Muscle of arm (tissue), 12 donors: Measurements from ENCODE around the gene PRKG1. TPM values are rescaled to one million over a fixed set of nuclear protein-coding genes. Genes with fewer than 3 reads are reported as not detected.
"Not testable (repeated sequence)": the region's sequence is repeated elsewhere in the genome, so short reads cannot be mapped to it uniquely, and the experiment has no call there.

Source experiments
- DNase-seq: peaks from one replicate; pipeline ENCODE4 v3.0.0-alpha.2; 2013
- polyA plus RNA-seq, 12 donors: library from polyadenylated mRNA; unstranded; fragments of 120-200 nt; gene quantifications; one replicate each; pipeline ENCODE4 v1.2.1, GENCODE V29; 2013; ENCODE audit not compliant: insufficient read length in 12 of 12

Gene PRKG1
- polyA plus RNA-seq, 12 donors, result 26.8 to 335 (median 50.4) TPM

DNA sequence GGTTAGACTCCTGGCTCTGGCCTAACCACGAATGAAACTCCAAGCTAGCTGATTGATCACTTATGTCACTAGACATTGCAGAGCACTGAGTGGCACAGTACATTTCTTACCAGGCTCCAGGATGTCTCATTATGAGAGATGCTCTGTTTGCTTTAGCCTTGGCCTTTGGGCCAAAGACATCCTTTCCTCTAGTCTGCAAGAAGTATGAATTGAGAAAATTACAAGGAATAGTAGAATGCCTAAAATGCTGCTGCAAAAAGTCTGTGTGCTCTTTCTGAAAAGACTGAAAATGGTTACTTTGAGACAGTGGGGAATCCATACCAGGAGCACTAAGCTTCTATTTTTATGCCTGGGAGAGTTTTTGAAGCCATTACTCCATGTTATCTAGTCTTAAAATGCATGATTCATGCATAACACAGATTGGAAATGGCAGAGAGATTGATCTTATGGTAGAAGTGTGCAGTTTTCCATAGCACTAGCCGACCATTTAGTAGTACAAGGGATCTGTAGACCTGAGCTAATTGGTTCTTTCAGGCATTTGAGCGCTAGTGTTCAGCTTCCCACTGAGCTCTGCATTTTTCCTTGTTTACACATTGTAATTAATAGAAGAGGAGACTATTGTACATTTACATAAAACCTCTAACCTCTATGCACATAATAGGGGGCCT lies 303.8 kb downstream of the PRKG1 start:
- DNase-seq, result no peak

DNA sequence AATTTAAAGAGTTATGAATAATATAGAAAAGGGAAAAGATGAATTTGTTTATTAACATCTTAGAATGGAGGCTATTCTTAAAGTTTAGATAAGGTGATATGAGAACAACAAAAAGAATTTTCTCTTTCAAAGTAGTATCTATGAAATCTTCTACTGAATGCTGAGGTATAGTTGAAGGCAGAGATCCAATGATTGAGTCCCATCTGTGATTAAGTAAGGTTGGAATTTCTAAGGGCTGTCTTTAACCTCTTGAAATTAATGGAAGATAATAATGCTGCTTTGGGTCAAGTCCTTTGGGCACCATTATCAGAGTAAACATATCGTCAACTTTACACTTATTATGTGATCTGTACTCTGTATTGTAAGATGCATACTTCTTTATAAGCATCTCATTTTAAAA lies 307.9 kb downstream of the PRKG1 start:
- no peak for DNase-seq

DNA sequence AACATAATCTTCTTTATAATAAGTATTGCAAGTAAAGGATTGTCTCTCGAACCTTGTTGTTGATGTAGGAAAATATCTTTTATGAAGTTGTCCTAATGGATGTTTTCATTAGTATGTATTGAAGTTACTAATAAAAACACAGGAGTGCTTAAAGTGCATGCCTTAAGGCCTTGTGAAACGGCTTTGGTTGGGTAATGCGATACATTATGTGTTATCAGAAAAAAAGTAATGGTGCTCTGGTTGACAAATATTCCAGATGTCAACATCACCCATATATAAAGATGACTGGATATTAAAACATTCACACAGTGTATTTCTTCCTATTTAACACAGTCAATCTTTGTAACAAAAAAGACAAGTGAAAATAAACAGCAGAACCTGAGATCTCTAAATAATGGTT lies 310.7 kb downstream of the PRKG1 start:
- no peak for DNase-seq

DNA sequence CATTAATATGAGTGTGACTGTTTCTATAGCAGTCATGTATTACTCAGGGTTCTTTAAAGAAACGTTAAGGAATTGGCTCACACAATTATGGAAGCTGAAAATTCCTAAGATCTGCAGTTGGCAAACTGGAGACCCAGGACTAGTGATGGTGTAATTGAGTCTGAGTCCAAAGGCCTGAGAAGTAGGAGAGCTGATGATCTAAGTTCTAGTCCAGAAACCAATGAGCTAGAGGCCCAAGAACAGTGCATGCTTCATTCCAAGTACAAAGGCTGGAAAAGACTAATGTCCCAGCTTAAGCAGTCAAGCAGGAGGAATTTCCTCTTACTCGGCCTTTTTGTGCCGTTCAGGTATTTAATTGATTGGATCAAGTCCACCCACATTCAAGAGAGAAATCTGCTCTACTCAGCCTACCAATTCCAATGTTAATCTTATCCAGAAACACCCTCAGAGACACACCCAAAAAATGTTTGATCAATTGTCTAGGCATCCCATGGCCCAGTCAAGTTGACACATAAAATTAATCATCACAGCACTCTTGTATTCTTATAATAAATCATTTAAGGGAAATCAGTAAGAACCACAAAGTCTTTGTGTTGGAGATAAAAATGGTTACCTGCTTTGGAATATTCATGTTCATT lies 312.1 kb downstream of the PRKG1 start:
- DNase-seq, result no peak

DNA sequence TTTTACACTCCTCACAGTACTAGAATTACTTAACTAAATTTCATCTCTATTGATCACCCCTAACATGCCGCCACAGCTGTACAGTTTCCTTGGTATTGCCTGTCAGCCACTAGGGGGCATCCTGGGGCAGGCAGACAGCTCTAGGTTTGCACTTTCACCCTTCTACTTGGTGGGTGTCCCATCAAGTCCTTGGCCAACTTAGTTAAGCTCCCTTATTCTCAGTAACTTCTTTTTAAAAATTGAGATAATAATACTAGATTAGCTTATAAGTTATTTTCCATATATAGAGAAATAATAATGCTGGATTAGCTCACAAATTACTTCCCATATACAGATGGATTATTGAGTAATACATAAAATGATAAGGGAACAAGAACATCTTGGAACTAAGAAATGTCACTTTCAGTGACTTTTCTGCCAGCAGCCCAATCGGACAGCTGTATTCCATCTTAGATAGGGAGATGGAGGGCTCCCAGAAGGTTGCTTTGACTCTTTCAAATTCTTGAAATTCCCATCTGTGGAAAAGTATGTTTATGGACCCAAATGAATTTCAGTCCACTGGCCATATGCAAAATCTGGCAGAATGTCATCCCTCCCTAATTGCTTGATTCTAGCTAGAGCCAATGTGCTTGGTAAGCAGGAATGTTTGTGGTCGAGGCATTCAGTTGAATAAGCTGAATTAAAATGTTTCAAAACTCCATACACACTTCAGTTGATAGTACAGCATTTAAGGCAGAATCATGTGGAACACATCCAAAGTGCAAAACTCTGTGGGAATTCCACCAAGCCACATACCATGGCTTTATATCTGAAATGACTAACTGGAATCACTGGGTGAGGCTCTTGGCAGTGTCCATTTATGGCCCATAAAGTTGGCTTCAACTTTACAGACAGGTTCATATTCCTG lies 315.4 kb downstream of the PRKG1 start:
- peak; percentile 28 for DNase-seq

DNA sequence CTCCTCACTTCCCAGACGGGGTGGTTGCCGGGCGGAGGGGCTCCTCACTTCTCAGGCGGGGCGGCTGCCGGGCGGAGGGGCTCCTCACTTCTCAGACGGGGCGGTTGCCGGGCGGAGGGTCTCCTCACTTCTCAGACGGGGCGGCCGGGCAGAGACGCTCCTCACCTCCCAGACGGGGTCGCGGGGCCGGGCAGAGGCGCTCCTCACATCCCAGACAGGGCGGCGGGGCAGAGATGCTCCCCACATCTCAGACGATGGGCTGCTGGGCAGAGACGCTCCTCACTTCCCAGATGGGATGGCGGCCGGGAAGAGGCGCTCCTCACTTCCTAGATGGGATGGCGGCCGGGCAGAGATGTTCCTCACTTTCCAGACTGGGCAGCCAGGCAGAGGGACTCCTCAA lies 318.7 kb downstream of the PRKG1 start:
- not testable (repeated sequence) for DNase-seq

DNA sequence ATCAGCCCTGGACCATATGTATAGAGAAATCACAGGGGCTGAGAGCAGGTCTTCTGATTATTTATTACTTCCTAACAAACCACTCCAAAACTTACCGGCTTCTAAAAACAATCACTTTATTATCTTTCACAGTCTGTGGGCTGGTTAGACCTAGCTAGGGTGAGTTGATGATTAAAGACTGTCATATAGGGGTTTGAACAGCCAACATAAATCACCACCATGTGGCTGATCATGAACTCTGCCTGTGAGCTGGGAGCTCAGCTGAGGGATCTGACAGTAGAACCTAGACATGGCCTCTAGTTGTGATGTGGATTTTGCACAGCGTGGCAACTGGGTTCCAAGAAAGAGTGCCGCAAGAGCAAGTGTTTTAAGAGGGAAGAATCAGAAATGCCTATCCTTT lies 319.8 kb downstream of the PRKG1 start:
- no peak for DNase-seq

DNA sequence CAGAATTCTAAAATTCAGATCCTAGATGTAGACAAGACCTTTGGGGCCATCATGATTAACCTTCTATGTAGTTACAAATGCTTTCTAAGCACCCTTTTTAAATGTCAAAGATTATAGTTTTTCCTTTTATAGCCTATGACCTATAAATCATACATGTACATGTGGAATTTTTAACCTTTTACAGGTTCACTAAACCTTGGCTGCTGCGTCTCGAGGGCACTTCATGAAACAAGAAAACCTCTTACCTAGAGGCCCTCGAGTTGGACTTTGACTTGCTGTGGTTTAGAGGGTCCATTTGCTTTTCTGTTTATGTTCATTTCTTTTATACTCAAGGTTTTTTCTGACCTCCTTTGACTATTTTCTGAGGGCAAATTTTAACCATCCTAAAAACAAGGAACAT lies 323.0 kb downstream of the PRKG1 start:
- DNase-seq, result no peak

DNA sequence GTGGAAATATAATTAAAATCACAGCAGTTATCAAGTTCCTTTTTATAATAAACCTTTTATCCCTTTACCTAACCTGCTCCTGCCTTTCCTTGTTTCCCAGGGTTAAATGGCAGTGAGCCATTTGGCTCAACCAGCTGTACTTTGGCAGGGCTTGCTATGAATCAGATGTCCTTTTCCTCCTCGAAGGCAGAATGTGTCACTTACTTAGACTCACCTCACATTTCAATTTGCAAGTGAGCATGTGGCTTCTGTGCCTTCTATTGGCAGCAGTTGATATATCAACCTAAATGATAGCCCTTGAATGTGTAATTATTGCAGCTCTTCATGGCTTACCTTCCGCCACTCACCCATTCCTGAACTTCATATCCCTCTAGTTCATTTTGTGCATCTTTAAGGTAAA lies 323.4 kb downstream of the PRKG1 start:
- peak; percentile 45 for DNase-seq

DNA sequence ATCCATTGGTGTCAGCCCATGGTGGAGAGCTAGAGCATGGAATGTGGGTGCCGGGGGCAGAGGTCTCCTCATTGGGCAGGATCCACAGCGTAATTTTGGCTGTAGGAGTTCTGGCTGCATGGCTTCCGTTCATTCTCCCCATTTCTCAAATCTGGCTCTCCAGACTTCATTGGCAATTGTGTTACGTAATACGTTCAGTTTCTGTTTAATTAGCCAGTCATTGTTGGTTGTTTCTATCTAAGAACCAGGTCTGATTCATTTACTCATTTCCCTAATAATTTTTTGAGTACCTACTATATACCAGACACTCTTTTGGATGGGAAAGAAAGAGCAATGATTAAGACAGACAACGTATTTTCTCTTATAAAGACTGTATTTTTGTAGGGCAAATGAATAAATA lies 325.6 kb downstream of the PRKG1 start:
- DNase-seq, result no peak

DNA sequence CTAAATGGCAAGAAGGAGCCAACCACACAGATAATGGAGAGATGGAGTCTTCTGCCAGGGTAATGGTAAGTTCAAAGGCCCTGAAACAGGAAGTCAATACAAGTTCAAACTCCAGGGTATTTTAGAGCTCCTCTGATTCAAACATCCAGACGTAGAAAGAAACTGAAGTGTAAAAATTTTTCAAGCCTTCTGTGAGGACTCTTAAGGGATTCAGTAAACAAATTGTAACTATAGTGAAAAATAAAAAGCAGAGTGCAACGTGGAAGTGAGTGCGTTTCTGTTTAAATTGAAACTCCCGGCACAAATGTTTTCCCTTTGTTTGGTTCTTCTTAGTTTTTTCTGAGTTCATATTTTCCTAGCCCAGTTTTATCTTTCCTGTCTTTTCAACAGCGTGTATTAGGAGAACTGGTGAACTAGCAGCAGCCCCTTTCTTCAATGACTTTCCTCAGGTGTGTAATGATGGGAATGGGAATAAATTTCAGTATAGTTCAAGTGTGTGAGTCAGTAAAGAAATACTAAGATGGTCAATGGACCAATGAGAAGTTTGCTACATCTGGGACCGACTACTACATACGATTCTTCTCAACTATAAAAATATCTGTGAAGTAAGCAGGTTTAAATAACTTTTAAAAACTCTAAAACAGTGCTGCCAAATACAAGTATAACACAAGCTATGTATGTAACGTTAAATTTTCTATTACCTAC lies 326.3 kb downstream of the PRKG1 start:
- peak; percentile 19 for DNase-seq

DNA sequence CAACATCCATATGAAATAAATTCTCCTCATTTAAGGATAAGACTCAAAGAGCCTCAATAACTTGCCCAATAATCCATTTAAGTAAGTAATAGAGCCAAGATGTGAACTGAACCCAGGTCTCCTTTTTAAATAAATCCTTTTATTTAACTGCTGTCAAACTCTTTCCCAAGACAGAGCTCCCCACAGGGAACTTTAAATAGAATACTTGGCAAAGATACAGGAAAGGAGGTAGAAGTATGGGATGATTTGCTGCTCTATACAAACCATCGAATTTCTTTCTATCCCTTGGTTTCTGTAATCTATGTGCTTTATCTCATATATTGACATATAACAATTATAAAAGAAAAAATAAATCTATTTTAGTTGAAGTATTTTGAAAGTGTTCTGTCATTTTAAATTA lies 329.2 kb downstream of the PRKG1 start:
- DNase-seq, result no peak

DNA sequence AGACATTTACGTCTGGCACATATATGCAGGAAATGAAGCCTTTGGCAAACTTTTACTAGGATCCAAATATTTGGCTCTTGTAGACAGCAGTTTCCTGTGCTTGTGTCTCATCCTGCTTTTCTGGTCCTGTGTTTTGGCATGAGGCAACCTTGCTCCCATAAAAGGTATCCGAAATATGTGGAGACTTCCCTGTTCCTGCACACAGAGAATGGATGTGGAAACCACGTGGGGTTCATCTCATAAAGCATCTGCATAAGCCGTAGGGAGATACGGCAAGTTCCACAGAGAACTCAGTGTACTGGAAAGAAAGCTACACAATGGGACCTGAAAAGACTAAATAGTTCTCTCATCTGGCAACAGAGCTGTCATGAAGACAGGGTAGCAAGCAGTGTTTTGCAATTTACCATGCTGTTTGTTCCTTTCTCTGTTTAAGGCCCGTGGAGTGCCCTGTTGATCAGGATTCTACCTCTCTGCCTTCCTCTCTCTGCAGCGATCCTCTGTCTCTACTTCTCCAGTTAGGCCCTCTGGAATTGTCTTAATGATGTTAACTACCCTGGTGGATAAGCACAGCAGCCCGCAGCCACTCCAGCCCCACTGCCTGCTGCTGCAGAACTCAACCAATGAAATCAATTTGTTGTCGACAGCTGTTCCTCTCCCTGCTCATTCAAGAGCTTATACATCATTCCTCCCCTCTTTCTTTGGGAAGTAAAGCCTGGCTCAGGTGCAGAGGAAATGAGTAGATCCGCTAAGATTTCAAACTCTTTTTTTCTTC lies 331.5 kb downstream of the PRKG1 start:
- DNase-seq, result no peak

DNA sequence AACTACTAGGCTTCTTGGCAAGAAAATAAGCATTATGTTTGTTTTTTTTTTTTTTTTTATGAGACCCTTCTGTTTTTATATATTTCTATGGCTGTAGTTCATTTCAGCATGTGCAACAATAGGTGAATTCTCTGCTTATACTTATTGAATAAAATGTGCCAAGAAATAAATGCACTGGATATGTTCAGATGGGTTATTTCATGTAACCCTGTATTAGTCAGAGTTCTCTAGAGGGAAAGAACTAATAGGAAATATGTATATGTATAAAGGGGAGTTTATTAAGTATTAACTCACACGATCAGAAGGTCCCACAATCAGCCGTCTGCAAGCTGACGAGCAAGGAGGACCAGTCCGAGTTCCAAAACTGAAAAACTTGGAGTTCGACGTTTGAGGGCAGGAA lies 332.3 kb downstream of the PRKG1 start:
- DNase-seq, result peak; percentile 22

DNA sequence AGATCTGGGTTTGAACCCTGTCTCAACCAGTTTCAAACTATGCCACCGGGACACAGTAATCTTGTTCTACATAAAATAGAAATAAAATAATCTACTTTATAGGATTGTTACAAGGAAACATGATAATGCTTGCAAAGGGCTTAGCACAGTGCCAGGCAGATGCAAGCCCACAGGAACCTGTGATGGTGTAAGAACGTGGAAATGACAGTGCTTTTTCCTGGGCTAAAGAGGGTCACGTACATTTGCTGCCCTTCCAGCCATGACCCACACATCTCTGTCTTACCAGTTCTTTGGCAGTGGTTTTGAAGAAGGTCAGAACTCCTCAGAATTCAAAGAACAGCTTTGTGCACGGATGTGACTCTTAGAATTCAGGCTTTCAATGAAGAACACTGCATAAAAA lies 342.2 kb downstream of the PRKG1 start:
- DNase-seq, result no peak

DNA sequence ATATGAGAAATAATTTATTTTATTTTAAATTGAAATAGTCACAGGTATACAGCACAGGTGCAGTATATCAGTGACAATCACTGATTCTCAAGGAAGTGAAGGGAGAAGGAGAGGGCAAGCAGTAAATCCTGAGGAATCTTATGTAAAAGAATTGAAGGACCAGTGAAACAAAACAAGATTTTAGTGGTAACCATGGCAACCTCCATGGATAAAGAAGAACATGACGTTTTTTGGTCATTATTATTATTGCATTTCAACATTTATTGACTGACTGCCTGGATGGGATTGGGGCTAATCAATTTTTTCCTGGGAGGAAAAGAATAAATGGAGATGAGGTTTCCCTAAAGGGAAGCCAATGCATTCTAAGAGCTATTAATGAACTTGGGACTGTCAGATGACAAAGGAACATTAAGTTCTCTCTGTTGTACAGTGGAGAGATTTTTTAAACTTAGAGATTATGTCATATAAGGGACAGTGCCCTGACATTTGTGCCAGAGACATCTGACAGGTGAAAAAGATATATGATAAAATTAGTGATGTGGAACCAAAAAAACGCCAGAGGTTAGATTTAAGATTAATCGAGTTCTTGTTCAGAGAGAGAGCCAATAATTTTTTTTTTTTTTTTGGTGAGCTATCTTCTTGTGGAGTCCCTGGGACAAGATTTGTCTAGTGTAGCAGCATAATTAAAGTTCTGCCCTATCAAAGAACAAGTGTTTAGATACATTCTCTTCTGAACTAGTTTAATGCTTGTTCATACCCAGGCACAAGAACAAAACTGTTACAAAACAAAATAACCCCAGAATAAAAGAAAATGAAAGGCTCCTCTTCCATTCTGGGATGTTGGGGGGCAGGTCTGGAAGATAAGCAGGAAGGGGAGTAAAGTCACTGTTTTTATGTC lies 345.2 kb downstream of the PRKG1 start:
- no peak for DNase-seq

DNA sequence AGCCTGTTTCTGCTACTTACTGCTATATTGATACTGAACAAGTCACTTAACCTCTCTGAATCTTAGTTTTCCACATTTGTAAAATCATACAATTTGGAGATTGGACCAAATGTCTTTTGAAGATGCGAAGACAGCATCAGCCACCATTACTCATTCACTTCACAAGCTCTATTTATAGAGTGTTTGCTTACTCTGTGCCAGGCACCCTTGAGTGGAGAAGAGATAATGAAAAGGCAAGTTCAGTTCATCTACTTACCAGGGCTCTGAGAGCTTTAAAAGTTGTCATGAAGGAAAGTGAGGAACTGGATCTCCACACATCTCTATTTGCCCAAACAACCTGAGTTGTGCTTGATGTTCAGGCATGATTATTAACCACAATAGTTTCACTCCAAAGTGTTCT lies 347.6 kb downstream of the PRKG1 start:
- no peak for DNase-seq

DNA sequence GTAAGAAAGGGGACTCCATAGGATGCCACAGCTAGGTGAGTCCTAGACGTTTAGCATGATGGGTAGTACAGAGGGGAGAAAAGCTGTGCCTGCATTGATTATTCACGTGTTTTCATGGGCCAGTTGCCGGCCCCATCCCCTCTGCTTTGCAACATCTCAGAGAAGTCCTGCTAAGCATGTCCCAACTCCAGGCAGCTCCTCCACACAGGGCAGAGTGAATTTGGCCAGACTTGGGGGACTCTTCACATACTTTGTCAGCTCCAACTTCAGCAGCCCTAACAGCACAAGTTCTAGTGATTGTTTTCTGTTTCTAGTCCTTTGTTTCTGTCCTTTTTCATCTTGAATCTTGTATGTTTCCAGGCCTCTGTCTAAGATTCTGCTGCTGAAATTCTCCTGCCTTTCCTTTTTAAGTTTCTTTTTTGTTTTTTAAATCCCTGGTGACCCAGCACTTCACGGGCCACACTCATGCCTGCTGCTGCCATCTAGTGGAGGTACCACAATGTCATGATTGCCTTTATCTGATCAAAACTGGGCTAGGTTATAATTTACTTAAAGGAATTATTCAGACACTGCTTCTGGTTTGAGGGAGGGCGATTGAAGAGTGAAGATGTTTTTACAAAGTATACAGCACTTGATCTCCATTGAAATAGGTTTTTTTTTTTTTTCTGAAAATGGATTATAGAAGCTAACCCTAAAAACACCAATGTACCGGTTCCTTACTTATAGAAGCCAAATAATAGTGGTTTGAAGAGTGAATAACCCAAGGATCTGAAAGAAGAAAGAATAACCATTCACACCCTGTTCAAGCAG lies 348.2 kb downstream of the PRKG1 start:
- DNase-seq, result peak; percentile 67

DNA sequence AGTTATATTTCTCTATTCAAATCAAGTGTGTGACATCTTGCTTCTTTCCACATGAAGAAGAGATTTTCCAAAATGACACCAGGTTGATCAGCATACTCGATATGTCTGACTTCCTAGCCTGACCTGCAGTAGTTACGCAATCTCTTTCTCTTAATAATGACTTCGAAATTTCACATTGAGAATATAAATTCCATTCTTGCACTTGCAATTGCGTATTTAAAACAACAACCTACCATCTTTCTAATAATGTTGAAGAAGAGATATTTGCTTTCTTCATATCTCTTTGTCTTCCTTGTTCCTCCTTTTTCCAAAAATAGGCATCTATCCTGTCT lies 348.8 kb downstream of the PRKG1 start:
- DNase-seq, result no peak

DNA sequence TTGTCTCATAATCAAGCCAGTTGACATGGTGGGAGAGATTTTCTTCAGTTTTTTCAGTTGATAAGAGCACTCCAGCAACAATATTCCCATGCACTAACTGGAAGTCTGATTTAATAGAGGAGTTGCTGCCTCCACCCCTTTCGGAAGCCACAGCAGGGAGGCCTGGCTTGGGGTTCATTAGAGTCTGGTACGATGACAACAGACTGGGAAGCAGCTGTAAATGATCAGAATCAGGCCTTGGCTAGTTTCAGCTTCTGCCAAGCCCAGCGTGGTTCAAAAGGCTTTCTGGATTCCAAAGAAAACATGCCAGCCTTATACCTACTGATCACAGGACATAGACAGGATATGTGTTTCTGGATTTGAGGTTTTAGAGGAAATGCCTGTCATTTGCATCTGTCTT lies 351.1 kb downstream of the PRKG1 start:
- no peak for DNase-seq
